IMR-90 (cell line): ENCODE data around the gene UGT1A4. TPM values are rescaled to one million over a fixed set of nuclear protein-coding genes. Genes with fewer than 3 reads are reported as not detected.

Source experiments
- ATAC-seq: fragments of 200-7000 bp; cut with Tn5 transposase; 2 replicates; pipeline ENCODE4 v1.9.1; 2020; ENCODE audit warnings: low read depth, mild to moderate bottlenecking, moderate library complexity
- BruUV-seq: library from RNA; stranded (reverse); fragments of 400-500 nt; replicated peaks from 2 replicates; lab custom pipeline; 2021; lab: Mats Ljungman, UMichigan
- CTCF ChIA-PET: fragments of 300-600 bp; formaldehyde crosslinking; extraction: SDS; loops from one replicate; lab custom pipeline; 2021; ENCODE audit warnings: antibody characterized with exemption; lab: Yijun Ruan, JAX
- POLR2A ChIA-PET: fragments of 300-600 bp; sonication (Branson Sonifier 250); formaldehyde crosslinking; loops from one replicate; lab custom pipeline; 2022; ENCODE audit warnings: antibody characterized with exemption; ENCODE audit not compliant: unreplicated experiment; lab: Charles Lee
- DNase-seq: peaks from one replicate; pipeline ENCODE4 v3.0.0; 2013
- H2AFZ ChIP-seq: replicated peaks from 2 replicates; pipeline ENCODE3; 2013; ENCODE audit warnings: low read length, mild to moderate bottlenecking; ENCODE audit not compliant: poor library complexity
- H2AK5ac ChIP-seq: 2 replicates; pipeline ENCODE4 v1.6.1; 2013; ENCODE audit warnings: low read depth, low read length, inconsistent platforms
- H2AK9ac ChIP-seq: replicated peaks from 2 replicates; pipeline ENCODE3; 2013; ENCODE audit warnings: mild to moderate bottlenecking, low read depth, low read length, moderate library complexity; ENCODE audit not compliant: poor library complexity
- H2BK120ac ChIP-seq: 2 replicates; pipeline ENCODE4 v1.6.1; 2013; ENCODE audit warnings: low read depth, low read length, inconsistent platforms
- H2BK15ac ChIP-seq: 3 replicates; pipeline ENCODE4 v1.6.1; 2013; ENCODE audit warnings: low read depth, low read length, inconsistent platforms
- H2BK20ac ChIP-seq: 2 replicates; pipeline ENCODE4 v1.6.1; 2013; ENCODE audit warnings: low read depth, mild to moderate bottlenecking, inconsistent platforms, low read length, moderate library complexity
- H2BK5ac ChIP-seq: 2 replicates; pipeline ENCODE4 v1.6.1; 2013; ENCODE audit warnings: mild to moderate bottlenecking, low read depth, low read length, inconsistent platforms; ENCODE audit not compliant: poor library complexity, severe bottlenecking
- H3K14ac ChIP-seq: replicated peaks from 2 replicates; pipeline ENCODE4 v1.6.1; 2013; ENCODE audit warnings: low read depth, low read length, inconsistent platforms
- H3K18ac ChIP-seq: 2 replicates; pipeline ENCODE4 v1.6.1; 2013; ENCODE audit warnings: low read depth, low read length, control low read depth
- H3K23ac ChIP-seq: 2 replicates; pipeline ENCODE4 v1.6.1; 2013; ENCODE audit warnings: low read depth, low read length, inconsistent platforms
- H3K27ac ChIP-seq: 2 replicates; pipeline ENCODE4 v1.5.1; 2013; ENCODE audit warnings: mild to moderate bottlenecking, control low read depth, low read length; ENCODE audit not compliant: insufficient read depth
- H3K27me3 ChIP-seq: 2 replicates; pipeline ENCODE4 v1.6.1; 2013; ENCODE audit warnings: low read length; ENCODE audit not compliant: control insufficient read depth, insufficient read depth
- H3K36me3 ChIP-seq: 2 replicates; pipeline ENCODE4 v1.6.1; 2013; ENCODE audit warnings: low read length, mixed read lengths; ENCODE audit not compliant: control insufficient read depth, insufficient read depth
- H3K4ac ChIP-seq: 2 replicates; pipeline ENCODE4 v1.6.1; 2013; ENCODE audit warnings: low read depth, low read length, inconsistent platforms
- H3K4me1 ChIP-seq: 2 replicates; pipeline ENCODE4 v1.6.1; 2013; ENCODE audit warnings: low read length, mixed read lengths; ENCODE audit not compliant: control insufficient read depth, insufficient read depth
- H3K4me2 ChIP-seq: 2 replicates; pipeline ENCODE4 v1.6.1; 2013; ENCODE audit warnings: low read depth, mild to moderate bottlenecking, control low read depth, low read length, moderate library complexity
- H3K4me3 ChIP-seq: 2 replicates; pipeline ENCODE4 v1.5.1; 2013; ENCODE audit warnings: low read depth, mild to moderate bottlenecking, control low read depth, low read length, moderate library complexity; ENCODE audit not compliant: insufficient read depth
- H3K56ac ChIP-seq: 2 replicates; pipeline ENCODE4 v1.6.1; 2013; ENCODE audit warnings: low read length, inconsistent platforms; ENCODE audit not compliant: insufficient read depth; ENCODE audit errors: extremely low read depth
- H3K79me1 ChIP-seq, 2 experiments: 2 replicates each; pipeline ENCODE4 v1.6.1; 2013; ENCODE audit warnings: low read length in 2 of 2, inconsistent platforms in 1 of 2, low read depth in 1 of 2
- H3K9ac ChIP-seq: 2 replicates; pipeline ENCODE4 v1.6.1; 2013; ENCODE audit warnings: low read depth, low read length, control low read depth
- H3K9me1 ChIP-seq: 2 replicates; pipeline ENCODE4 v1.6.1; 2013; ENCODE audit warnings: low read length, inconsistent platforms; ENCODE audit not compliant: insufficient read depth
- H3K9me3 ChIP-seq: 2 replicates; pipeline ENCODE4 v1.6.1; 2013; ENCODE audit warnings: low read length; ENCODE audit not compliant: control insufficient read depth, insufficient read depth
- H4K20me1 ChIP-seq: 2 replicates; pipeline ENCODE4 v1.6.1; 2013; ENCODE audit warnings: low read length, inconsistent platforms; ENCODE audit not compliant: insufficient read depth
- H4K5ac ChIP-seq: 2 replicates; pipeline ENCODE4 v1.6.1; 2013; ENCODE audit warnings: mild to moderate bottlenecking, low read depth, low read length, control low read depth
- H4K8ac ChIP-seq, 2 experiments: 2 replicates each; pipeline ENCODE4 v1.6.1; 2013; ENCODE audit warnings: low read depth in 2 of 2, low read length in 2 of 2, control low read depth in 1 of 2, inconsistent platforms in 1 of 2
- H4K91ac ChIP-seq: 2 replicates; pipeline ENCODE4 v1.6.1; 2013; ENCODE audit warnings: low read depth, low read length, inconsistent platforms; ENCODE audit not compliant: insufficient read depth
- BHLHE40 ChIP-seq: fragments of 150-350 bp; IDR thresholded peaks from 2 replicates; pipeline ENCODE4 v1.6.1; 2016; ENCODE audit warnings: mild to moderate bottlenecking, low read depth, low read length
- CEBPB ChIP-seq: IDR thresholded peaks from 2 replicates; pipeline ENCODE4 v1.6.1; 2012; ENCODE audit warnings: low read depth, low read length, improper control_type of control experiment
- CHD1 ChIP-seq: IDR thresholded peaks from 2 replicates; pipeline ENCODE4 v1.6.1; 2012; ENCODE audit warnings: low read depth, low read length, improper control_type of control experiment
- ELK1 ChIP-seq: fragments of 150-350 bp; IDR thresholded peaks from 2 replicates; pipeline ENCODE4 v1.6.1; 2016; ENCODE audit warnings: low read depth, mild to moderate bottlenecking, low read length, moderate library complexity, borderline replicate concordance
- FOS ChIP-seq: fragments of 150-350 bp; IDR thresholded peaks from 2 replicates; pipeline ENCODE4 v1.6.1; 2016; ENCODE audit warnings: low read depth, low read length
- MAFK ChIP-seq: IDR thresholded peaks from 2 replicates; pipeline ENCODE4 v1.6.1; 2012; ENCODE audit warnings: low read depth, low read length, improper control_type of control experiment
- MAZ ChIP-seq: IDR thresholded peaks from 2 replicates; pipeline ENCODE4 v1.6.1; 2012; ENCODE audit warnings: low read depth, mild to moderate bottlenecking, low read length, improper control_type of control experiment, moderate library complexity, borderline replicate concordance
- MXI1 ChIP-seq: IDR thresholded peaks from 2 replicates; pipeline ENCODE4 v1.6.1; 2012; ENCODE audit warnings: low read depth, mild to moderate bottlenecking, low read length, moderate library complexity, borderline replicate concordance
- NFE2L2 ChIP-seq: fragments of 150-350 bp; IDR thresholded peaks from 2 replicates; pipeline ENCODE4 v1.6.1; 2016; ENCODE audit warnings: low read depth, mild to moderate bottlenecking, low read length
- POLR2A ChIP-seq: IDR thresholded peaks from 2 replicates; pipeline ENCODE4 v1.6.1; 2012; ENCODE audit warnings: mild to moderate bottlenecking, low read depth, low read length
- RAD21 ChIP-seq: IDR thresholded peaks from 2 replicates; pipeline ENCODE4 v1.6.1; 2012; ENCODE audit warnings: low read length, improper control_type of control experiment
- RFX5 ChIP-seq: IDR thresholded peaks from 2 replicates; pipeline ENCODE4 v1.8.0; 2012; ENCODE audit warnings: low read depth, mild to moderate bottlenecking, low read length, moderate library complexity
- SMC3 ChIP-seq: fragments of 150-350 bp; IDR thresholded peaks from 2 replicates; pipeline ENCODE4 v1.6.1; 2016; ENCODE audit warnings: low read depth, mild to moderate bottlenecking, antibody characterized with exemption, low read length, moderate library complexity
- USF2 ChIP-seq: fragments of 150-350 bp; IDR thresholded peaks from 2 replicates; pipeline ENCODE4 v1.6.1; 2017; ENCODE audit warnings: mild to moderate bottlenecking, antibody characterized with exemption, low read length, low read depth
- WGBS, 2 experiments: methylation state at CpG; one replicate each; pipeline versions ENCODE4 v1.1.5 to v1.1.7; 2013; ENCODE audit warnings: missing lambda C conversion rate in 2 of 2; ENCODE audit not compliant: insufficient read length in 1 of 2; ENCODE audit errors: extremely low coverage in 2 of 2; 5-methylcytosine and 5-hydroxymethylcytosine counted together
- dilution Hi-C: fragments of 300-500 bp; cut with HindIII; formaldehyde crosslinking; loops from one replicate; pipeline ENCODE4 v1.14.3; 2018; ENCODE audit warnings: low sequenced_read_pairs; ENCODE audit not compliant: unreplicated experiment
- in situ Hi-C: fragments of 300-500 bp; cut with MboI; formaldehyde crosslinking; loops from 3 replicates; pipeline ENCODE4 v1.14.3; 2019; ENCODE audit warnings: low sequenced_read_pairs, inconsistent platforms, mixed read lengths
- intact Hi-C: fragments of 100-400 bp; cut with micrococcal nuclease; formaldehyde crosslinking; loops from 2 replicates; pipeline ENCODE4 v1.10.0; 2022
- polyA plus RNA-seq, 3 experiments: library from polyadenylated mRNA; depleted of rRNA; stranded (reverse); fragments of >200 nt; gene quantifications; 2 replicates each; pipeline ENCODE4 v1.2.3, GENCODE V29; 2012; ENCODE audit warnings: low replicate concordance in 1 of 3
- total RNA-seq: library from RNA; depleted of rRNA; stranded (reverse); fragments of >200 nt; gene quantifications from 2 replicates; pipeline ENCODE4 v1.2.3, GENCODE V29; 2012
- TF ChIP-seq, protein P1 (sequence below): conservative IDR thresholded peaks from 2 replicates; pipeline ENCODE4 v1.5.1; 2012; ENCODE audit warnings: mild to moderate bottlenecking, low read depth, low read length, improper control_type of control experiment

UGT1A4 gene
- total and polyA plus RNA-seq, 2 of the 4 experiments (the other 2 are of a cell fraction): not detected

DNA sequence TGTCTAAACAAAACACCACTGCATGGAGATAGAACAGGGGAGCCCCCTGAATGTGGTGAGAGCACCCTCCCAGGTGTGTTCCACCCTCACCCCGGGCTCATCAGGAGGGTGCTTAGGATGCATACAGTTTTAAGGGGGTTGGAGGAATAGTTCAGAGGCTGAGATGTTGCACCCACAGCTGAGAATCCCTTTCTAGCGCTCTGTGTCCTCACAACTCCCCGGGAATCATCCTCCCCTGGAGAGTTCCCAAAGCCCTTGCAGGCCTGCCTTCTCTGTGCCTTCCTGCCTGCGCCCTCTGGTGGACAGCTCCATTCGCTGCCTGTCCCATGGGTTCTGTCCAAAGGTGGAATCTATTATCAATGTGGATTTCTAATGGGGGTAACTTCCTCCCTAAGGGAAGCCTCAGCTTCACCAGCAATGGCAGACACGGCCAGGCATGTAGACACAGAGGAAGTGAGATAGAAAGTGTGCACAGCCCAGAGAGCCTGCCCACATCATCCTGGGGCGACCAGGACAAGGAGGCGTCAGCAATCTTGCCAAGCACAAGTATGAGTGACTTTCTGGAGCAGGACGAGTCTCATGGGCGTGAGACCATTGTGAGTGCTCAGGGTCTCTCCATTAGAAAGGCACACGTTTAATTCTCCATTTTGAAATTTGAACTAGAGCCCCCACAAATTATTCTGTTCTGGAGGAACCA, 7.1 kb upstream of the UGT1A4 start:
- H4K8ac ChIP-seq: no peak overlapping the region
- H4K5ac ChIP-seq: no peak overlapping the region
- H2BK15ac ChIP-seq: no peak overlapping the region
- H3K56ac ChIP-seq: no peak overlapping the region
- H3K4me1 ChIP-seq: peaks cover 4% of the 10 kb centered on the region
- no peak overlapping the region for H2BK5ac ChIP-seq
- no peaks in the 10 kb centered on the region for H3K79me1 ChIP-seq
- no peak overlapping the region for H2BK120ac ChIP-seq
- no peak overlapping the region for H3K4me3 ChIP-seq
- no peak overlapping the region; the same call in 1 of the 2 replicates for H4K91ac ChIP-seq
- intact Hi-C loops: loop anchor here (1.0 to 5.0 kb wide), 4 partner anchors 154 to 1406 kb away; no protein-coding TSS in a partner anchor
- no peaks in the 10 kb centered on the region for H3K9me1 ChIP-seq
- H2AFZ ChIP-seq: peak overlapping the region; percentile 72
- H3K23ac ChIP-seq: no peak overlapping the region
- no peaks in the 10 kb centered on the region for H3K36me3 ChIP-seq
- 48% methylated on average over 4 of the region's 11 CpGs; no CpG with 5 or more reads in 1 of the 2 experiments for whole genome bisulfite sequencing, 2 experiments
- H3K9me3 ChIP-seq: no peaks in the 10 kb centered on the region
- peak; percentile 95 for ATAC-seq
- H3K4me2 ChIP-seq: no peak overlapping the region
- H3K4ac ChIP-seq: no peak overlapping the region
- no peak overlapping the region for H2AK9ac ChIP-seq
- H3K27me3 ChIP-seq: no peaks in the 10 kb centered on the region
- H2BK20ac ChIP-seq: no peak overlapping the region
- BruUV-seq: no TSS peak
- H3K9ac ChIP-seq: no peak overlapping the region
- no peaks in the 10 kb centered on the region for H4K20me1 ChIP-seq
- ChIA-PET POLR2A (no interaction called here), CTCF (interaction anchor here (0.5 to 1.0 kb wide), 6 partner anchors 62 to 355 kb away, joined by 3 read pairs; no protein-coding TSS in a partner anchor)
- H3K14ac ChIP-seq: no peak overlapping the region
- DNase-seq: peak; percentile 73
- no peak overlapping the region for H2AK5ac ChIP-seq
- dilution Hi-C loops: no loop called here
- H3K27ac ChIP-seq: no peak overlapping the region
- in situ Hi-C loops: loop anchor here (5.0 kb wide), 1 partner anchor 264 kb away; no protein-coding TSS in a partner anchor
- H3K18ac ChIP-seq: no peak overlapping the region
- TF ChIP-seq NFE2L2: no peak
- TF ChIP-seq, protein P1, sequence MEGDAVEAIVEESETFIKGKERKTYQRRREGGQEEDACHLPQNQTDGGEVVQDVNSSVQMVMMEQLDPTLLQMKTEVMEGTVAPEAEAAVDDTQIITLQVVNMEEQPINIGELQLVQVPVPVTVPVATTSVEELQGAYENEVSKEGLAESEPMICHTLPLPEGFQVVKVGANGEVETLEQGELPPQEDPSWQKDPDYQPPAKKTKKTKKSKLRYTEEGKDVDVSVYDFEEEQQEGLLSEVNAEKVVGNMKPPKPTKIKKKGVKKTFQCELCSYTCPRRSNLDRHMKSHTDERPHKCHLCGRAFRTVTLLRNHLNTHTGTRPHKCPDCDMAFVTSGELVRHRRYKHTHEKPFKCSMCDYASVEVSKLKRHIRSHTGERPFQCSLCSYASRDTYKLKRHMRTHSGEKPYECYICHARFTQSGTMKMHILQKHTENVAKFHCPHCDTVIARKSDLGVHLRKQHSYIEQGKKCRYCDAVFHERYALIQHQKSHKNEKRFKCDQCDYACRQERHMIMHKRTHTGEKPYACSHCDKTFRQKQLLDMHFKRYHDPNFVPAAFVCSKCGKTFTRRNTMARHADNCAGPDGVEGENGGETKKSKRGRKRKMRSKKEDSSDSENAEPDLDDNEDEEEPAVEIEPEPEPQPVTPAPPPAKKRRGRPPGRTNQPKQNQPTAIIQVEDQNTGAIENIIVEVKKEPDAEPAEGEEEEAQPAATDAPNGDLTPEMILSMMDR: peak; percentile 86
- no peak for TF ChIP-seq USF2
- no peak for TF ChIP-seq POLR2A
- TF ChIP-seq CHD1: no peak
- TF ChIP-seq CEBPB: no peak
- no peak for TF ChIP-seq MXI1
- peak; percentile 44; the same call in 1 of the 2 replicates for TF ChIP-seq MAZ
- TF ChIP-seq RFX5: no peak
- TF ChIP-seq SMC3: peak; percentile 78
- peak; percentile 86 for TF ChIP-seq RAD21
- TF ChIP-seq FOS: no peak
- TF ChIP-seq ELK1: no peak
- TF ChIP-seq MAFK: no peak
- TF ChIP-seq BHLHE40: no peak
